ENCODE measurements around the gene CD22. TPM values are rescaled to one million over a fixed set of nuclear protein-coding genes. Genes with fewer than 3 reads are reported as not detected.

CD22 gene
- total RNA-seq (2022; extraction: Qiagen RNA extraction; ENCODE audit: low read depth), result 0.49 to 2.2 TPM (median 0.81 TPM) in 5 replicates

GRCh38 chr19:35328851-35329285 is at the start of gene CD22:
Gene CD22 (plus strand): TSS chr19:35329187. CDS start chr19:35332041, 2,854 bp downstream.

GRCh38 chr19:35291916-35292315 is 37.1 kb upstream of the CD22 start, which contains the start of gene MAG:
Gene MAG (plus strand): TSS chr19:35292161. CDS start chr19:35295409, 3,248 bp downstream.

DNA sequence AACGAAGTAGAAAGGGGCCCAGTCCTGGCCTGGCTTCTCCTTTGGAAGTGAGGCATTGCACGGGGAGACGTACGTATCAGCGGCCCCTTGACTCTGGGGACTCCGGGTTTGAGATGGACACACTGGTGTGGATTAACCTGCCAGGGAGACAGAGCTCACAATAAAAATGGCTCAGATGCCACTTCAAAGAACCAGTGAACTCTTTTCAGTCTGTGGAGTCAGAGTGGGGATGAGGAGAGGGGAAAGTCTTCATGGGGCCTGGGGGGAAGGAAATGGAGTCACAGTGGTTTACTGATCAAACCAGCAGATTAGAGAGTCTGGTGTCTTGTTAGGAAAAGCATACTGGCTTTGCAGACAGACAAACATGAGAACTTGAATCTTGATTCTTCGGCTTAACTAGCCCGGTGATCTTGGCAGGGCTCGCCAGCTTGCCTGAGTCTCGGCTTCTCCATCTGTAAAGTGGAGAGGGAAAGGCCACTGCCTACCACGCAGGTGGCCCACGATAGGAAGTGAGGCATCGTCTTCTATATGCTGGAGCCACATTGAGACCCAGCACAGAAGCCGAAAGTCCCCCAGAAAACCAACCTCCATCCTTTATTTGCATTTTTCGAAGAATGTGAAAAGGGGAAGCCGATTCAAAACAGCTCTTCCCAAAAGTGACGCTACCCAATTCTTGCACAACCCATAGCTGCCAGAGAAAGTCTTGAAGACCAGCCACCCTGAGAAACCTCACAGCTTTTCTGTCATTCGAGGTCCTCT is 18.4 kb downstream of the CD22 start, which contains the start of gene FFAR1:
Gene FFAR1 (plus strand): TSS at position 732 of the 759 bp plus-strand sequence. CDS start 3,650 bp downstream, outside the sequence.

DNA sequence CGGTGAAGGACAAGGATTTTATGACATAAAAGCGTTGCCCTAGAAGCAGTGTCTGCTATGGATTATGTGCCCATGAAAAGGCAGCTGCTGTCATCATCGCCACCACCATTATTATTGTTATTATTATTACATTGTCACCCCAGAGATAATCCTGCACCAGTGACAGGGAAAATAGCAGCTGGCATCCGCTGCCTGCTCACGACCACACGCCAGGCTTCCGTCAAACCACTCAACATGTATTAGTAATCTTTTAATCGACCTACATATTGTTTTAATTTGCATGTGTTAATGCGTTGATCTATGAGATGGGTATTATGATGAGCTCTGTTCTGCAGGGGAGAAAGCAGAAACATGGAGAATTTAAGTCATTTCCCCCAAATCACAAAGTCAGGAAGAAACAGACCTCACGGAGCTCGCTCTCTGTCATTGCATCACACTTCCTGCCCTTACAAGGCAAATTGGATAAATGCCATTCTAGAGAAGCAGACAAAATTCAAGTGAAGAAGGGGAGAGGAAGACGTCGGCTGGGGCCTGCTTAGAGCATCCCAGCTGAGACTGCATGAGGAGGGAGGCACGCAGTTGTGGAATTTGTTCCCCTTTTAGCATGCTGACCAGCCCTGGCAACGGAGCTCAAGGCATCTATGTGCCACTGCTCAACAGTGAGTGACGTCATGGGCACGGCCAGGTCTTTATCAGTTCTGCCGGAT is 29.0 kb downstream of the CD22 start, which contains the start of gene FFAR3:
Gene FFAR3 (plus strand): TSS at position 594 of the 707 bp plus-strand sequence. CDS start 431 bp downstream, outside the sequence.

GRCh38 chr19:35370722-35371121 is 41.7 kb downstream of the CD22 start, which contains the start of gene GPR42:
Gene GPR42 (plus strand): TSS chr19:35371068. CDS start chr19:35371360, 292 bp downstream.

Other genes starting within 250 kb of the CD22 start
- 0.21 to 0.57 TPM (median 0.28 TPM) in 3 of 5 replicates, not detected in the others for gene FXYD3, start 213.4 kb upstream of the CD22 start, total RNA-seq (2022; extraction: Qiagen RNA extraction; ENCODE audit: low read depth)
- 0.06 to 0.21 TPM (median 0.16 TPM) in 5 replicates for gene LGI4, start 194.1 kb upstream of the CD22 start, total RNA-seq (2022; extraction: Qiagen RNA extraction; ENCODE audit: low read depth)
- gene FXYD1, start 190.4 kb upstream of the CD22 start, total RNA-seq (2022; extraction: Qiagen RNA extraction; ENCODE audit: low read depth), result 0.37 TPM in 1 of 5 replicates, not detected in the others
- gene FXYD7, start 185.9 kb upstream of the CD22 start, total RNA-seq (2022; extraction: Qiagen RNA extraction; ENCODE audit: low read depth), result 0.22 to 0.33 TPM (median 0.30 TPM) in 4 of 5 replicates, not detected in the other
- gene FXYD5, start 174.5 kb upstream of the CD22 start, total RNA-seq (2022; extraction: Qiagen RNA extraction; ENCODE audit: low read depth), result 190 to 236 TPM (median 225 TPM) in 5 replicates
- not detected in 5 replicates for gene FAM187B, start 100.4 kb upstream of the CD22 start, total RNA-seq (2022; extraction: Qiagen RNA extraction; ENCODE audit: low read depth)
- gene LSR, start 80.2 kb upstream of the CD22 start, total RNA-seq (2022; extraction: Qiagen RNA extraction; ENCODE audit: low read depth), result 6.4 to 11.6 TPM (median 10.4 TPM) in 5 replicates
- gene USF2, start 60.2 kb upstream of the CD22 start, total RNA-seq (2022; extraction: Qiagen RNA extraction; ENCODE audit: low read depth), result 129 to 163 TPM (median 162 TPM) in 5 replicates
- gene HAMP, start 46.7 kb upstream of the CD22 start, total RNA-seq (2022; extraction: Qiagen RNA extraction; ENCODE audit: low read depth), result 0.31 TPM in 1 of 5 replicates, not detected in the others
- not detected in 5 replicates for gene MAG, start 37.0 kb upstream of the CD22 start, total RNA-seq (2022; extraction: Qiagen RNA extraction; ENCODE audit: low read depth)
- 0.06 TPM in 1 of 5 replicates, not detected in the others for gene FFAR1, start 18.7 kb downstream of the CD22 start, total RNA-seq (2022; extraction: Qiagen RNA extraction; ENCODE audit: low read depth)
- not detected in 5 replicates for gene FFAR3, start 29.3 kb downstream of the CD22 start, total RNA-seq (2022; extraction: Qiagen RNA extraction; ENCODE audit: low read depth)
- not detected in 5 replicates for gene GPR42, start 41.9 kb downstream of the CD22 start, total RNA-seq (2022; extraction: Qiagen RNA extraction; ENCODE audit: low read depth)
- gene FFAR2, start 119.1 kb downstream of the CD22 start, total RNA-seq (2022; extraction: Qiagen RNA extraction; ENCODE audit: low read depth), result not detected in 5 replicates
- not detected in 5 replicates for gene KRTDAP, start 161.3 kb downstream of the CD22 start, total RNA-seq (2022; extraction: Qiagen RNA extraction; ENCODE audit: low read depth)
- 29.0 to 46.4 TPM (median 36.8 TPM) in 5 replicates for gene DMKN, start 184.5 kb downstream of the CD22 start, total RNA-seq (2022; extraction: Qiagen RNA extraction; ENCODE audit: low read depth)
- gene SBSN, start 199.1 kb downstream of the CD22 start, total RNA-seq (2022; extraction: Qiagen RNA extraction; ENCODE audit: low read depth), result 2.0 to 3.9 TPM (median 2.9 TPM) in 5 replicates
- gene GAPDHS, start 204.3 kb downstream of the CD22 start, total RNA-seq (2022; extraction: Qiagen RNA extraction; ENCODE audit: low read depth), result not detected in 5 replicates
- 378 to 437 TPM (median 424 TPM) in 5 replicates for gene TMEM147, start 216.4 kb downstream of the CD22 start, total RNA-seq (2022; extraction: Qiagen RNA extraction; ENCODE audit: low read depth)
- not detected in 5 replicates for gene ATP4A, start 234.5 kb downstream of the CD22 start, total RNA-seq (2022; extraction: Qiagen RNA extraction; ENCODE audit: low read depth)

All from A549 treated with RU486 at 1 μM for 4 hours (cell line).